Endothelial cell of umbilical vein (primary cell): ENCODE measurements around the gene PRRX1.

Experiments
- CTCF ChIP-seq, 2 donors: IDR thresholded peaks; 1 replicate in 1 of 2; 2 replicates in 1 of 2; pipeline ENCODE4 v1.5.1; 2011; ENCODE audit warnings: low read length in 2 of 2, mild to moderate bottlenecking in 2 of 2, moderate library complexity in 2 of 2, control low read depth in 1 of 2, inconsistent platforms in 1 of 2, low read depth in 1 of 2; ENCODE audit not compliant: insufficient read depth in 1 of 2; ENCODE audit errors: extremely low read depth in 1 of 2
- EZH2 ChIP-seq: IDR thresholded peaks from 2 replicates; pipeline ENCODE4 v1.6.1; 2012; ENCODE audit warnings: borderline replicate concordance, low read depth, mild to moderate bottlenecking, moderate library complexity, low read length, inconsistent platforms; ENCODE audit not compliant: severe bottlenecking
- GATA2 ChIP-seq: IDR thresholded peaks from 2 replicates; pipeline ENCODE4 v1.7.0; 2011; ENCODE audit warnings: low read depth, mild to moderate bottlenecking, moderate library complexity, mixed read lengths, low read length; ENCODE audit not compliant: insufficient read length, insufficient read depth
- MAX ChIP-seq: IDR thresholded peaks from 2 replicates; pipeline ENCODE4 v1.6.1; 2011; ENCODE audit not compliant: insufficient read depth, insufficient read length
- POLR2A ChIP-seq: IDR thresholded peaks from 2 replicates; pipeline ENCODE4 v1.6.1; 2012; ENCODE audit warnings: low read depth, mild to moderate bottlenecking, control low read depth, low read length
- POLR2AphosphoS5 ChIP-seq: IDR thresholded peaks from 2 replicates; pipeline ENCODE4 v1.6.1; 2012; ENCODE audit warnings: low read depth, mild to moderate bottlenecking, control low read depth, low read length, moderate library complexity; ENCODE audit not compliant: insufficient read depth

GRCh38 chr1:170730014-170730413 is 66.1 kb downstream of the PRRX1 start:
- TF ChIP-seq CTCF (IDR thresholded peaks at IDR 0.05; ENCODE audit: extremely low read depth in 1 of 2, insufficient read depth in 1 of 2, low read depth in 1 of 2, low read length in 2 of 2) = no peak
- no peak for TF ChIP-seq MAX
- TF ChIP-seq EZH2 = no peak
- no peak for TF ChIP-seq POLR2A
- TF ChIP-seq GATA2 = no peak
- no peak for TF ChIP-seq POLR2AphosphoS5
